ENCODE measurements around the gene EXTL2.
A peak's percentile ranks its signal among the peaks of the same experiment; 100 is the strongest.
"Not testable (repeated sequence)": the region's sequence is repeated elsewhere in the genome, so short reads cannot be mapped to it uniquely, and the experiment has no call there.

Gene EXTL2

GRCh38 chr1:100893718-100894117 lies 924 bp downstream of the EXTL2 start:
- no peak for DNase-seq (ENCODE audit: low read depth)
- H3K4me3 ChIP-seq (ENCODE audit: low read depth, low read length), result peak overlapping the region; percentile 71; the same call in 1 of the 2 replicates
- no peak for TF ChIP-seq CTCF (IDR thresholded peaks at IDR 0.05; ENCODE audit: low read depth, low read length, missing control alignments)

- TF ChIP-seq CTCF (IDR thresholded peaks at IDR 0.05; ENCODE audit: low read depth, low read length, missing control alignments), result no peak
- no peak for DNase-seq (ENCODE audit: low read depth)
- no peak overlapping the region for H3K4me3 ChIP-seq (ENCODE audit: low read depth, low read length)
Measured at GRCh38 chr1:100892554-100892953, 2.1 kb downstream of the EXTL2 start.

GRCh38 chr1:100891380-100891779 lies 3.3 kb downstream of the EXTL2 start:
- no peak for DNase-seq (ENCODE audit: low read depth)
- no peak overlapping the region for H3K4me3 ChIP-seq (ENCODE audit: low read depth, low read length)
- no peak for TF ChIP-seq CTCF (IDR thresholded peaks at IDR 0.05; ENCODE audit: low read depth, low read length, missing control alignments)

GRCh38 chr1:100889869-100890482 lies 4.7 kb downstream of the EXTL2 start:
- not testable (repeated sequence) for H3K4me3 ChIP-seq (ENCODE audit: low read depth, low read length); DNase-seq (ENCODE audit: low read depth)

- not testable (repeated sequence) for DNase-seq (ENCODE audit: low read depth); H3K4me3 ChIP-seq (ENCODE audit: low read depth, low read length)
Measured at GRCh38 chr1:100889007-100889406, 5.6 kb downstream of the EXTL2 start.

GRCh38 chr1:100883963-100884362 lies 10.7 kb downstream of the EXTL2 start:
- TF ChIP-seq CTCF (IDR thresholded peaks at IDR 0.05; ENCODE audit: low read depth, low read length, missing control alignments), result no peak
- no peak overlapping the region for H3K4me3 ChIP-seq (ENCODE audit: low read depth, low read length)
- DNase-seq (ENCODE audit: low read depth), result no peak

- no peak overlapping the region for H3K4me3 ChIP-seq (ENCODE audit: low read depth, low read length)
- DNase-seq (ENCODE audit: low read depth), result no peak
- no peak for TF ChIP-seq CTCF (IDR thresholded peaks at IDR 0.05; ENCODE audit: low read depth, low read length, missing control alignments)
Measured at GRCh38 chr1:100882698-100883097, 11.9 kb downstream of the EXTL2 start.

- TF ChIP-seq CTCF (IDR thresholded peaks at IDR 0.05; ENCODE audit: low read depth, low read length, missing control alignments), result no peak
Measured at GRCh38 chr1:100881687-100882086, 13.0 kb downstream of the EXTL2 start.

More at GRCh38 chr1:100881687-100882086, 13.0 kb downstream of the EXTL2 start:
- no peak overlapping the region for H3K4me3 ChIP-seq (ENCODE audit: low read depth, low read length)
- DNase-seq (ENCODE audit: low read depth), result no peak
